ENCODE results near the gene PPM1B.
"Not testable (repeated sequence)": the region's sequence is repeated elsewhere in the genome, so short reads cannot be mapped to it uniquely, and the experiment has no call there.

Gene PPM1B

DNA sequence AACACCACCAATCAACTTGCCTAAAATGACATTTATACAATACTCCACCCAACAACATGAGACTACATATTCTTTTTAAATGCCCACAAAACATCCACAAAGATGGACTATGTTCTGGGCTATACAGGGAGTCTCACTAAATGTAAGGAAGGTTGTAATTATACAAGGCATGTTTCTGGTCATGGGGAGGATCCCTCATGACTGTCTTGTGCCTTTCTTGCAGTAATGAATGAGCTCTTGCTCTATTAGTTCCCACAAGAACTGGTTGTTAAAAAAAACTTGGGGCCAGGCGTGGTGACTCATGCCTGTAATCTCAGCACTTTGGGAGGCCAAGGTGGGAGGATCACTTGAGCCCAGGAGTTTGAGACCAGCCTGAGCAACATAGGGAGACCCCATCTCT, 89.1 kb downstream of the PPM1B start:
- DNase-seq, result not testable (repeated sequence)

DNA sequence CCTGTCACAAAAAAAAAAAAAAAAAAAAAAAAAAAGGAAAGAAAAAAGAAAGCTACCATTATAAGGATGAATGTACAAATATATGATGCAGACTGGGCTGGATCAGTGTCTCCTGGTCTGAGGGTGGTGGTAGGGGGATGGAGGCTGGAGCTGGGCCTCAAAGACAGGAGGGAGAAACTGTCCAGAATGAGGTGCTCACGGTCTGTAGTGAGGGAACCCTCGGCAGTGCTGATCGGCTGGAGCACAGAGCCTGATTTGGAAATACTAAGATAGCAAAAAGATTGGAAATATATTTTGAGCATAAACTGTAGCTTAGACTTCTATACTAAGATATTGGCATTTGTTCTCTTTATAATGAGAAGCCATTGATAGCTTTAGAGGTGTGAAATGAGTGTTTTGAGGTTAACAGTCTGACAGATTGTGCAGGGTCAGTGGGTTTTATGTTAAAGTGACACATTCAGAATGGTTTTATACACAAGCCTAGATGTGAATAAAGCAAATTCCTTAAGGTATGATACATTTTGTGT, 98.7 kb downstream of the PPM1B start:
- DNase-seq, result no peak

DNA sequence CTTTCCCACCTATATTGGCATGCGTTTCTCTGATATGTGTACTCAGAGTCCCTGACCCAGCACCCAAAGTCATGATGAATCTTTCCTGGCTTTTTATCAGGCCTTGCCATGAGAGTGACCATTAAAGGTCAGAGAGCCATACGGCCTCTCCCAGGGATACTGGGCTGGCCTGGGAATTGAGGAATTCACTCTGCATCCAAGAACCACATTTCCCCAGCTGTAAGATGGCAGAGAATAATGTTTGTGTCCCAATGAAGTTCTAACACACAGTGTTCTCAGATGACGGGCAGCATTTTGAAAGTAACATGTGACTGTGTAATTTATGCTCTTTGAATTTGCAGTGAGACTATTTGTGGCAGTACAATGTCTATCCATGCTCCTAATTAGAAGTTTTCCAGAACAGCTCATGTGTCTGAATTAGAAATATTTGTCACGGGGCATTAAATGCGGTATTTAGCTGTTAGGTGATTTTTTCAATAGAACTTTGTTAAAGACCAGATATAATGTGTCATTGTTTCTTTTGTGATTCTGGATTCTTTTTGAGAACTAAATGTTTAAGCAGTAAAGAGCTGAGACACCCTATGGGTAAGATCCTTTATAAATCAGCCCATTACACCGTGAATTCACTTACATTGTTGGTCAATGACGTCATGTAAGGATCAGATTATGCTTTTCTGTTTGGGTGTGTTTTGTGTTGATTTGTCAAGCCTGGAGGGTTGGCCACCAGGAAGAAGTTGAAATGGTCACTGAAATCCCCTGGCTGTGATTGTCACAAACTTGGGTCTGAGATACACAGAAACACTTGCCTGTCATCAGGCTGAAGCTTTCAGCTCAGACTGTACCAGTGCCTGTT, 99.3 kb downstream of the PPM1B start:
- no peak for DNase-seq

DNA sequence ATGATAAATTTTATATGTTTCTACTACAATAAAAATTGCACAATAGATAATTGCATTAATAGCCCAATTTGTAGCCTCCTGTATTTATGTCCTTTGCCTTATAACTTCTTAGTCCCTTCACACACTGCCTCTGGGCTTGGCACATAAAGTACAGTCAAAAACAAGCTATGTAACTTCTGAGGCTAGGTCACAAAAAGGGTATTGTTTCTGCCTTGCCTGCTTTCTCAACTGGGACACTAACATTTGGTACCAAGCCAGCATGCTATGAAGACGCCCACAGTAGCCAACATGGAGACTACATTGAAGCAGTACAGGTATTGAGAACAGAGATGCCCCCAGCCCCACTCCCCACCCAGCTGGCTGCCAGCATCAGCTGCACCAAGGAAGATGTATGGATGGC, 101.2 kb downstream of the PPM1B start:
- DNase-seq, result no peak

DNA sequence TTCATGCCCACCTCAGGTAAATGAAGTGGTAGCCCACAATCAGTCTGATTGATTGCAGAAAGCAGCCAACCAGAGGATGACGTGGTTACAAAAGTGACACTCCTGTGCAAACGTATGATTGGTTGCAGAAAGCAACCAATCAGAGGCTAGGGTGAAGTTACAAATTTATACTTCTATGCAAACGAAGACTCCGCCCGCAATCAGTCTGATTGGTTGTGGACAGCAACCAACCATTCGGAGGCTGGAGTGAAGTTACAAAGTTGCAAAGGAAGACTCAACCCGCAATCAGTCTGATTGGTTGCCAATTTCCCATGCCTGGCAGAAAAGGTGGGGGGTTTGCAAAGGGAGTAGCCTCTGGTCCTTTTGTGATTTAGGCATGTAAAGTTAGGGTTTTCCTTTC, 102.6 kb downstream of the PPM1B start:
- DNase-seq, result no peak

DNA sequence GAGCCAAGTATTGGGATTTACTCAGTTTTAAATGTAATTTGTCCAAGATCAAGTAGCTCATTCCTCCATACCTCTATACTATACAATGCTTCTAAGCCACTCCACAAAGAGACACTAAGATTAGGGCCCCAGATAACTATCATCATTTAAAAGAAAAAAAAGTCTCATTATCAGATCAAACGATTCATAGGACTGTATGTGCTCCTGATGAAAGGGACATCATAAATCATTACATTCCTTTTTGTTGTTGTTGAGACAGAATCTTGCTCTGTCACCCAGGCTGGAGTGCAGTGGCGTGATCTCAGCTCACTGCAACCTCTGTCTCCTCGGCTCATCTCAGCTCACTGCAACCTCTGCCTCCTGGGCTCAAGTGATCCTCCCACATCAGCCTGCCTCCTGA, 104.4 kb downstream of the PPM1B start:
- no peak for DNase-seq

DNA sequence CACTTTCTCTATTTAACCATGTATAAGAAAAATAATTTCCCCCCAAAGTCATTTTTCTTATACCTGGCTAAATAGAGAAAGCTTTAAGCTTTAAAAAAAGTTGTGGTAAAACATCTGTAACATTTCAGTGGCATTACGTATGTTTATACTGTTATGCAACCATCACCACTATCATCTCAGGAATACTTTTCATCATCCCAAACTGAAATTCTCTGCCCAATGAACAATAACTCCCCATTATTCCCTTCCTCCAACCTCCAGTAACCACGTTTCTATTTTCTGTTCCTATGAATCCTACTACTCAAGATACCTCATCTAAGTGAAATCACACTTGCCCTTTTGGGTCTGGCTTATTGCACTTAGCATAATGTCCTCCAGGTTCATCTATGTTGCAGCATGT, 104.9 kb downstream of the PPM1B start:
- DNase-seq, result no peak

DNA sequence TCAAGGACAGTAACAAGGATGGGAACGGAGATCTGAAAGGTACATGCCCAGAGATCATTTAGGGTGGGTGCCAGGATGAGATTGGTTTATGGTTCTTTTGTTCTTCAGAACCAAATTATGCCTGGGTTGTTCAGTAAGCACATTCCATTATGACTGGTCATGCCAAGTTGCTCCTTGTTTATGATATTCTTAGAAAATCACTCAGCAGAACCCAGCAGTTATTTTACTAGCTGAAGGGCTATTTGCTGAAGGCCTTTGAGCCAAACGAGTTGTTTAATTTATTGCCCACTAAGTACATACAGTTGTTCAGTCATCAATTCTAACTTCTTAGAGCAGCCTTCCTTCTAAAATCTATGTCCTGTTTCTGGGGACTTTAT, 107.2 kb downstream of the PPM1B start:
- DNase-seq, result no peak

DNA sequence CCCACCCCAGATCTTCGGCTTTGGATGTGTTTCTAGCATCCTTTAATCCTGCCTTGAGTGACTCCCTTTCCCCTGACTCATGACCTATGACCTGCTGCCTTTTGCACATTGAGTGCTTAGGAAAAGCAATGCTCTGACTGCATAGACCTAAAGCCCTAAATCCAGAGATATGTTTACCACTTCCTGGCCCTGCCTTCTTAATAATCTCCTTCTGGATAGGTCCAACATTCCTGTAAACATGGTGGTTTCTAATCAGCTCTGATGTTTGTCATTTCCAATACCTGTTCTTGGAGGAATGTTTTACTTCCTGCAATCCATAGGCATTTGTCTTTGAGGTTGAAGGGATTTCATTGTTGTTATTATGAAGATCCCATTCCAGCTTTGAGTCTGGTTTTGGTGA, 108.9 kb downstream of the PPM1B start:
- DNase-seq, result no peak

DNA sequence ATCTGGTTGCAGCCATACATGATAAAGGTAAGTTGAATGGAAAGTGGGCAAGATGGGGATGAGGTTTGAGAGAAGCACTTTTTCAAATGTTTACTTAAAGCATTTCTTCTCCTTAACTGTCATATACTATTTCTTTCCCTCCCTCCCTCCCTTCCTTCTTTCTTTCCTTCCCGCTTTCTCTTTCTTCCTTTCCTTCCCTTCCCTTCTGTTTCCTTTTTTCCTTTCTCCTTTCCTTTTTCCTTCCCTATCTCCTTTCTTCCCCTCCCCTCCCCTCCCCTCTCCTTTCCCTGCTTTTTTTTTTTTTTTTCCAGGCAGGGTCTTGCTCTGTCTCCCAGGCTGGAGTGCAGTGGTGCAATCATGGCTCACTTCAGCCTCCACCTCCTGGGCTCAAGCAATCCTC, 112.2 kb downstream of the PPM1B start:
- DNase-seq, result no peak

All from NCI-H446 treated with DMSO at 0.1 percent for 48 hours (cell line).